GM06990 (cell line): ENCODE results near the gene TAF12.

Experiments used
- DNase-seq: peaks from one replicate; pipeline ENCODE4 v3.0.0-alpha.2; 2011; ENCODE audit not compliant: insufficient read length; ENCODE audit errors: extremely low read depth
- H3K27me3 ChIP-seq: replicated peaks from 2 replicates; pipeline ENCODE4 v1.6.0; 2011; ENCODE audit warnings: low read length; ENCODE audit not compliant: control insufficient read depth, insufficient read depth
- H3K36me3 ChIP-seq: 2 replicates; pipeline ENCODE4 v1.5.1; 2011; ENCODE audit warnings: low read length; ENCODE audit not compliant: control insufficient read depth, insufficient read depth
- H3K4me3 ChIP-seq: replicated peaks from 2 replicates; pipeline ENCODE4 v1.5.1; 2011; ENCODE audit warnings: low read depth, mild to moderate bottlenecking, control low read depth, low read length
- TF ChIP-seq, protein P1 (sequence below): IDR thresholded peaks from 2 replicates; pipeline ENCODE4 v1.5.1; 2011; ENCODE audit warnings: low read length, control low read depth, mild to moderate bottlenecking, inconsistent platforms; ENCODE audit not compliant: insufficient read depth, poor library complexity, severe bottlenecking

TAF12 gene

DNA sequence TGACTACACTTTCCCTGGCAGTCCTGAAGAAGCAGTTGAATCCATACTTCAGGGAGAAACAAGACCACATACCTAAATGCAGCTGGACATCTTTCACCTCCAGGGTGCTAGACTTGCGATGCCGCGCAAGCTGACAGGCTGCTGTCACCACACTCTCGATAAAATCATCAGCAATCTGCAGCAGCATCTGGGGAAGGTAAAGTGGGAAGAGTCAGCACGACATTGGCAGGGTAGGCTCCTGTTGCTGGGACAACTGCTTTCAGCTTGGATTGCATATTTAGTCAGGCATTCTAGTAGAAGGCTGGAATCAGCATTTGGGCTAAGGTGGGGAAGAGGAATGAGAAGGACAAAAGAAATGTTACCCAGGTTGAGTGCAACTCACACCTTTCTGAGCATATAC is 29.7 kb downstream of the TAF12 start:
- H3K36me3 ChIP-seq: peaks cover 12% of the 10 kb centered on the region
- no peak for DNase-seq

DNA sequence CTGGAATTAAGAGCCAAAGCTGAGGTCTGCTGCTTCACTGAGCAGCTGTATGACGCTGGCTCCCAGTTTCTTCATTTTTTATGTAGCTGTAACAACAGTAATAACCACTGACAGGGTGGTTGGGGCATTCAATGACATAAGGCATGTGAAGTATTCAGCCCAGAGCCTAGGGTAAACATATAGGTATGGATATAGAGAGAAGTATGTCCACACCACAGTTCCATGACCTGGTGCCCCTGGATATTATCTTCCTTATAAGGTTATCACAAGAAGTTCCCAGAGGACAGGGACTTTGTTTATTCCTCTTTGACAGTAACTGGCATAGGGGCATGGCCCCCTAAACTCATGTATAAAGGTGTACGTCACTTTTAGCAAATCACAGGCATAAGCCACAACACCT is 36.1 kb downstream of the TAF12 start:
- peaks cover 20% of the 10 kb centered on the region for H3K36me3 ChIP-seq
- H3K27me3 ChIP-seq: no peaks in the 10 kb centered on the region

More for the DNA sequence above, 29.7 kb downstream of the TAF12 start:
- TF ChIP-seq, protein P1, sequence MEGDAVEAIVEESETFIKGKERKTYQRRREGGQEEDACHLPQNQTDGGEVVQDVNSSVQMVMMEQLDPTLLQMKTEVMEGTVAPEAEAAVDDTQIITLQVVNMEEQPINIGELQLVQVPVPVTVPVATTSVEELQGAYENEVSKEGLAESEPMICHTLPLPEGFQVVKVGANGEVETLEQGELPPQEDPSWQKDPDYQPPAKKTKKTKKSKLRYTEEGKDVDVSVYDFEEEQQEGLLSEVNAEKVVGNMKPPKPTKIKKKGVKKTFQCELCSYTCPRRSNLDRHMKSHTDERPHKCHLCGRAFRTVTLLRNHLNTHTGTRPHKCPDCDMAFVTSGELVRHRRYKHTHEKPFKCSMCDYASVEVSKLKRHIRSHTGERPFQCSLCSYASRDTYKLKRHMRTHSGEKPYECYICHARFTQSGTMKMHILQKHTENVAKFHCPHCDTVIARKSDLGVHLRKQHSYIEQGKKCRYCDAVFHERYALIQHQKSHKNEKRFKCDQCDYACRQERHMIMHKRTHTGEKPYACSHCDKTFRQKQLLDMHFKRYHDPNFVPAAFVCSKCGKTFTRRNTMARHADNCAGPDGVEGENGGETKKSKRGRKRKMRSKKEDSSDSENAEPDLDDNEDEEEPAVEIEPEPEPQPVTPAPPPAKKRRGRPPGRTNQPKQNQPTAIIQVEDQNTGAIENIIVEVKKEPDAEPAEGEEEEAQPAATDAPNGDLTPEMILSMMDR: no peak
- Histone ChIP-seq H3K27me3 (no peaks in the 10 kb centered on the region), H3K4me3 (no peak overlapping the region)

DNA sequence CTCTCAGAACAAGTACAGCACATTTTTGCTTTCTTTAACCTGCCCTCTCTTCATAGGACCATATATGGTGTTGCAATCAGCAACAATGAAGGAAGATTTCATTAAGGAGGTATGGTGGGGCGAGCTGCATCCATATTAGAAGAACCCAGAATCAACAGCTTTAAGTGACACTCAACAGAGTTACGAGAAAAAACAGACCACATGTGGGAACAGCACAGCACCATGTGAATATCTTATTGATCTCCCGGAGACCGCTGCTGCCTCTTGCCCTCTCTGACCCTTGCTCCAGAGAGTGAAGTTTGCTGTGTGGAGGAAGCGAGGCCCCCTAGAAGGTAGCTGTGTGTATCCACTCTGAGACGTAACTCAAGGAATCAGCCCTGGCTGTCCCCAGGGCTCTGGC is 37.9 kb downstream of the TAF12 start:
- DNase-seq: no peak
- Histone ChIP-seq H3K27me3 (no peaks in the 10 kb centered on the region), H3K36me3 (peaks cover 13% of the 10 kb centered on the region), H3K4me3 (no peak overlapping the region)
- TF ChIP-seq, protein P1: no peak

More for the DNA sequence above, 36.1 kb downstream of the TAF12 start:
- H3K4me3 ChIP-seq: no peak overlapping the region
- TF ChIP-seq, protein P1: no peak
- DNase-seq: no peak

DNA sequence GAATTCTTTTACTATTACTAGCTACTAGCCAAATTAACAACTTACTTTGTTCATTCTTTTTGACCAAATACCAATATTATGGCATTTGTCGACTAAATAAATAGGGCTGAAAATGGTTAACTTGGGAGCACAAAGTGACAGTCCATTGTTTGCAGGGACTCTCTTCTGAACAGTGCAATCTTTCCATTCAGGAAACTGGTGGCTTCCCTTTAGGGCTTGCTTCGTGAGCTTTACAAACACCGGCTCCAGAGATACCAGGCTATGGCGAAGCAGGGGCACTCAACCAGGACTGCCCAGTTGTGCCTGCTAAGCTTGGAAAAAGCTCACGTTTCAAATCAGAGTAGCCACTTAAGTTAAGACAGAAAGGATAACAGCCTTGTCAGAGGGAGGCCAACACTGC is 38.5 kb downstream of the TAF12 start:
- peaks cover 13% of the 10 kb centered on the region for H3K36me3 ChIP-seq
- no peak for DNase-seq
- TF ChIP-seq, protein P1: no peak
- no peaks in the 10 kb centered on the region for H3K27me3 ChIP-seq
- no peak overlapping the region for H3K4me3 ChIP-seq

DNA sequence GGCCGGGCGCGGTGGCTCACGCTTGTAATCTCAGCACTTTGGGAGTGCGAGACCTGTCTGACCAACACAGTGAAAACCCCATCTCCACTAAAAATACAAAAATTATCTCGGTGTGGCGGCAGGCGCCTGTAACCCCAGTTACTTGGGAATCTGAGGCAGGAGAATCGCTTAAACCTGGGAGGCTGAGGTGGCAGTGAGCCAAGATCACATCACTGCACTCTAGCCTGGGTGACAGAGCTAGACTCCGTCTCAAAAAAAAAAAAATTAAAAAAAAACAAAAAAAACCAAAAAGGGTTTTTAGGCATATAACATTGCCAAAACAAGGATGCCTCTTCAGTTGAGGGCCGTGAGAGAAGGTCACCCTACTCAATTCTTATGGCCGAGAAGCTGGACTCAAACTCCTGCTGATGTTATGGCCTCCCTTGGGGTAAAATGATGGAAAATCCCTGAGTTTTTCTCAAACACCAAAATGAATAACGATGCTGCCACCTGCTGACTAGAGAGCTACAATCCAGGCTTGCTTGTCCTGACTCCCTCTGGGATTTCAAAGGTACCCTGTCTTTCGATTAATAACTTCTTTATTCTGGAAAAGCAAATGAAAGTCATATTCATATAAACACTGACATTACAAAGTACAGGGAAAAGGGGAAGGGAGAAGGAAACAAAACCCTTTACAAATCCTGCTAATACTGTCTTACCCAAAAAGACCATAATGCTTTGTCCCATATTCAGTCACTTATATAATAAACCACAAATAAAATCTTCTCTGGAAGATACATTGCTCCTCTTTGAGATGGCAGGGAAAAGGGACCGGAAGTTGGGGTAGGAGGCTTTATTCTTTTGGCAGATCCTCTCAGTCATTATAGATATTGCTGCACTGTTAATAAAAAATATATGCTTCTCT is 40.1 kb downstream of the TAF12 start:
- DNase-seq: no peak
- TF ChIP-seq, protein P1: peak; percentile 69
- Histone ChIP-seq H3K27me3 (no peaks in the 10 kb centered on the region), H3K36me3 (peaks cover 11% of the 10 kb centered on the region), H3K4me3 (no peak overlapping the region)
